K562 (cell line): ENCODE data around the gene BLTP2. TPM values are rescaled to one million over a fixed set of nuclear protein-coding genes. Genes with fewer than 3 reads are reported as not detected.
A peak's percentile ranks its signal among the peaks of the same experiment; 100 is the strongest.

Experiments used
- CC2D1A ChIP-seq: fragments of 450-650 bp; IDR thresholded peaks from 2 replicates; pipeline ENCODE4 v1.6.1; 2017; ENCODE audit warnings: mild to moderate bottlenecking
- CGGBP1 ChIP-seq: fragments of 250-450 bp; sonication (Bioruptor Pico); IDR thresholded peaks from 2 replicates; pipeline ENCODE4 v1.9.0; 2021; ENCODE audit warnings: mild to moderate bottlenecking
- CREB3L1 ChIP-seq: fragments of 450-650 bp; IDR thresholded peaks from 2 replicates; pipeline ENCODE4 v1.6.1; 2014; ENCODE audit warnings: low read depth, mild to moderate bottlenecking, moderate library complexity, borderline replicate concordance
- CXXC5 ChIP-seq: fragments of 250-450 bp; sonication (Bioruptor Pico); IDR thresholded peaks from 2 replicates; pipeline ENCODE4 v1.8.0; 2022; ENCODE audit warnings: inconsistent platforms, mild to moderate bottlenecking, moderate library complexity
- ETV5 ChIP-seq: sonication (generic); formaldehyde crosslinking; IDR thresholded peaks from 2 replicates; pipeline ENCODE4 v1.4.0; 2020; ENCODE audit warnings: low read depth, mild to moderate bottlenecking, missing genetic modification reagents
- HMGN3 ChIP-seq: IDR thresholded peaks from 2 replicates; pipeline ENCODE4 v1.6.1; 2011; ENCODE audit warnings: borderline replicate concordance, low read depth, mild to moderate bottlenecking, mixed read lengths, low read length; ENCODE audit not compliant: insufficient read length; ENCODE audit errors: extremely low read depth
- HNRNPK ChIP-seq: fragments of 200-400 bp; formaldehyde crosslinking; IDR thresholded peaks from one replicate; pipeline ENCODE4 v1.6.1; 2018; ENCODE audit warnings: mild to moderate bottlenecking, low read depth, low read length; ENCODE audit not compliant: poor library complexity, severe bottlenecking
- HNRNPLL ChIP-seq: fragments of 200-400 bp; formaldehyde crosslinking; IDR thresholded peaks from 2 replicates; pipeline ENCODE4 v1.6.1; 2017; ENCODE audit warnings: low read length, low read depth, mild to moderate bottlenecking; ENCODE audit not compliant: poor library complexity, severe bottlenecking
- JUN ChIP-seq, 2 experiments: sonication (generic) in 1 of 2; formaldehyde crosslinking in 1 of 2; IDR thresholded peaks; 2 replicates each; pipeline versions ENCODE4 v1.6.1 to v1.8.0; 2012 to 2022; ENCODE audit warnings: borderline replicate concordance in 2 of 2, mild to moderate bottlenecking in 2 of 2, improper control_type of control experiment in 1 of 2, low read depth in 1 of 2, low read length in 1 of 2, missing genetic modification reagents in 1 of 2
- MAX ChIP-seq: sonication (generic); formaldehyde crosslinking; IDR thresholded peaks from 2 replicates; pipeline ENCODE4 v1.9.0; 2022; ENCODE audit warnings: mild to moderate bottlenecking, missing genetic modification reagents
- NFATC3 ChIP-seq: fragments of 450-650 bp; IDR thresholded peaks from 2 replicates; pipeline ENCODE4 v1.6.1; 2017; ENCODE audit warnings: mild to moderate bottlenecking
- NFRKB ChIP-seq: fragments of 450-650 bp; IDR thresholded peaks from 2 replicates; pipeline ENCODE4 v1.6.1; 2016; ENCODE audit warnings: low read depth
- POLR2AphosphoS5 ChIP-seq: IDR thresholded peaks from 2 replicates; pipeline ENCODE4 v1.6.1; 2011; ENCODE audit warnings: mild to moderate bottlenecking, low read depth, low read length, moderate library complexity; ENCODE audit not compliant: control insufficient read depth, insufficient read depth
- TAF1 ChIP-seq: IDR thresholded peaks from 2 replicates; pipeline ENCODE4 v1.6.1; 2011; ENCODE audit warnings: mild to moderate bottlenecking, low read length, moderate library complexity; ENCODE audit not compliant: insufficient read depth, control insufficient read depth, severe bottlenecking; ENCODE audit errors: extremely low read depth
- ZBTB12 ChIP-seq: fragments of 250-450 bp; sonication (Bioruptor Pico); IDR thresholded peaks from 2 replicates; pipeline ENCODE4 v1.4.0; 2020
- ZNF740 ChIP-seq, 3 experiments: fragments of 200-800 bp in 1 of 3; sonication (Bioruptor generic) in 1 of 3; sonication (generic) in 1 of 3; formaldehyde crosslinking in 1 of 3; IDR thresholded peaks; 2 replicates each; pipeline versions ENCODE4 v1.6.1 to v1.8.0; 2016 to 2022; ENCODE audit warnings: mild to moderate bottlenecking in 2 of 3, missing compliant biosample characterization in 2 of 3, missing genetic modification characterization in 2 of 3, missing genetic modification reagents in 1 of 3
- polyA plus RNA-seq, 8 experiments: library from polyadenylated mRNA; depleted of rRNA in 4 of 8; stranded (reverse) in 5 of 8; unstranded in 3 of 8; fragments of >200 nt; fragmentation: Nextera tagmentation in 2 of 8; fragmentation: Illumina TruSeq in 1 of 8; extraction: Ambion mirVana in 2 of 8; extraction: Trizol in 1 of 8; gene quantifications; 2 replicates each; pipeline versions ENCODE4 v1.2.1 to v1.2.3, GENCODE V29; 2011 to 2014; ENCODE audit warnings: inconsistent platforms in 1 of 8, missing spikeins in 1 of 8
- total RNA-seq, 7 experiments: library from RNA; depleted of rRNA in 6 of 7; stranded (reverse); fragments of >200 nt in 6 of 7; fragmentation: Illumina TruSeq in 2 of 7; extraction: Trizol in 2 of 7; gene quantifications; 2 replicates each; pipeline versions ENCODE4 v1.2.1 to v1.2.3, GENCODE V29; 2011 to 2021; ENCODE audit warnings: low replicate concordance in 1 of 7
- TF ChIP-seq, protein P1 (sequence below), 2 experiments: fragments of 200-800 bp in 1 of 2; sonication (Bioruptor generic) in 1 of 2; sonication (generic) in 1 of 2; formaldehyde crosslinking in 1 of 2; IDR thresholded peaks in 1 of 2; conservative IDR thresholded peaks in 1 of 2; 2 replicates each; pipeline versions ENCODE4 v1.5.0 to v1.6.1; 2016 to 2020; ENCODE audit warnings: missing compliant biosample characterization in 1 of 2, missing genetic modification characterization in 1 of 2, missing genetic modification reagents in 1 of 2

Gene BLTP2
- total and polyA plus RNA-seq, 9 of the 15 experiments (the other 6 are each of a cell fraction or from before 2014, with no cell fraction given), result 14.7 to 174 (median 103) TPM

GRCh38 chr17:28661635-28662526 lies 16.9 kb upstream of the BLTP2 start, which contains the start of the genes SDF2 and SUPT6H (continued):
- peak; percentile 86 for TF ChIP-seq ETV5
- TF ChIP-seq POLR2AphosphoS5, result peak; percentile 85
- peak; percentile 59; the same call in 1 of the 2 replicates for TF ChIP-seq CGGBP1 (CRISPR knock-in tag)
- TF ChIP-seq HNRNPLL, result peak; percentile 91
- TF ChIP-seq CC2D1A, result 0 out of 2 replicates have a peak, but pooled peaks have one; percentile 22
- TF ChIP-seq, protein P1, sequence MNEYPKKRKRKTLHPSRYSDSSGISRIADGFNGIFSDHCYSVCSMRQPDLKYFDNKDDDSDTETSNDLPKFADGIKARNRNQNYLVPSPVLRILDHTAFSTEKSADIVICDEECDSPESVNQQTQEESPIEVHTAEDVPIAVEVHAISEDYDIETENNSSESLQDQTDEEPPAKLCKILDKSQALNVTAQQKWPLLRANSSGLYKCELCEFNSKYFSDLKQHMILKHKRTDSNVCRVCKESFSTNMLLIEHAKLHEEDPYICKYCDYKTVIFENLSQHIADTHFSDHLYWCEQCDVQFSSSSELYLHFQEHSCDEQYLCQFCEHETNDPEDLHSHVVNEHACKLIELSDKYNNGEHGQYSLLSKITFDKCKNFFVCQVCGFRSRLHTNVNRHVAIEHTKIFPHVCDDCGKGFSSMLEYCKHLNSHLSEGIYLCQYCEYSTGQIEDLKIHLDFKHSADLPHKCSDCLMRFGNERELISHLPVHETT (CRISPR knock-in tag; conservative IDR thresholded peaks at IDR 0.05 in 1 of 2, IDR thresholded peaks at IDR 0.05 in 1 of 2), result peak in 1 of 2 experiments; percentile 93; a peak in 2 of 4 replicates
- TF ChIP-seq TAF1, result peak; percentile 91
- TF ChIP-seq NFRKB, result peak; percentile 93
- TF ChIP-seq ZNF740 (CRISPR knock-in tag; IDR thresholded peaks at IDR 0.05), result peak; percentile 65
- peak in 1 of 2 experiments; percentile 61; a peak in 2 of 4 replicates for TF ChIP-seq ZNF740 (tag; IDR thresholded peaks at IDR 0.05)
- TF ChIP-seq CREB3L1, result peak; percentile 83
- TF ChIP-seq JUN (IDR thresholded peaks at IDR 0.05; ENCODE audit: borderline replicate concordance, low read depth, low read length), result peak; percentile 66
- no peak for TF ChIP-seq JUN (CRISPR knock-in tag; IDR thresholded peaks at IDR 0.05; ENCODE audit: borderline replicate concordance)
- TF ChIP-seq ZBTB12 (CRISPR knock-in tag), result peak; percentile 90
- peak; percentile 39; the same call in 1 of the 2 replicates for TF ChIP-seq MAX (CRISPR knock-in tag)
- TF ChIP-seq CXXC5 (CRISPR knock-in tag), result peak; percentile 97
- peak; percentile 69 for TF ChIP-seq HMGN3
- no peak for TF ChIP-seq NFATC3
- TF ChIP-seq HNRNPK, result no peak
